Upper lobe of right lung (tissue), 1 donor: ENCODE measurements around the gene ACSM4. TPM values are rescaled to one million over a fixed set of nuclear protein-coding genes. Genes with fewer than 3 reads are reported as not detected.

ENCODE experiments used
- ATAC-seq: fragments of 200-7000 bp; cut with Tn5 transposase; one replicate; pipeline ENCODE4 v1.9.1; 2020; ENCODE audit warnings: mild to moderate bottlenecking, moderate library complexity
- DNase-seq: peaks from one replicate; pipeline ENCODE4 v3.0.0-alpha.2; 2020
- H3K27ac ChIP-seq: fragments of 200-600 bp; one replicate; pipeline ENCODE4 v1.8.0; 2022
- H3K27me3 ChIP-seq: fragments of 200-600 bp; one replicate; pipeline ENCODE4 v1.8.0; 2022; ENCODE audit warnings: mild to moderate bottlenecking
- H3K36me3 ChIP-seq: fragments of 200-600 bp; one replicate; pipeline ENCODE4 v1.8.0; 2022
- H3K4me1 ChIP-seq: fragments of 200-600 bp; one replicate; pipeline ENCODE4 v1.8.0; 2022
- H3K4me3 ChIP-seq: fragments of 200-600 bp; one replicate; pipeline ENCODE4 v1.8.0; 2022; ENCODE audit warnings: mild to moderate bottlenecking
- H3K9me3 ChIP-seq: fragments of 200-600 bp; one replicate; pipeline ENCODE4 v1.8.0; 2022
- intact Hi-C: fragments of 100-400 bp; cut with DNase I; formaldehyde crosslinking; loops from one replicate; pipeline ENCODE4 v1.11.0; 2022
- long read RNA-seq: library from polyadenylated mRNA; unstranded; transcript quantifications from one replicate; pipeline ENCODE4 v2.0.0, GENCODE V29; 2021
- total RNA-seq: library from RNA; stranded (reverse); fragmentation: NEBNext Ultra II Directional; extraction: Animal tissue kit (Norgen Biotek cat#: 25700); gene quantifications from one replicate; pipeline ENCODE4 v1.2.1, GENCODE V29; 2021
- TF ChIP-seq, protein P1 (sequence below): fragments of 200-600 bp; IDR thresholded peaks from one replicate; pipeline ENCODE4 v1.8.0; 2022; ENCODE audit warnings: antibody characterized with exemption
- donor health status: DM: no; HTN: yes; CAD: no; lungs with severe emphysema.

Gene ACSM4, protein sequence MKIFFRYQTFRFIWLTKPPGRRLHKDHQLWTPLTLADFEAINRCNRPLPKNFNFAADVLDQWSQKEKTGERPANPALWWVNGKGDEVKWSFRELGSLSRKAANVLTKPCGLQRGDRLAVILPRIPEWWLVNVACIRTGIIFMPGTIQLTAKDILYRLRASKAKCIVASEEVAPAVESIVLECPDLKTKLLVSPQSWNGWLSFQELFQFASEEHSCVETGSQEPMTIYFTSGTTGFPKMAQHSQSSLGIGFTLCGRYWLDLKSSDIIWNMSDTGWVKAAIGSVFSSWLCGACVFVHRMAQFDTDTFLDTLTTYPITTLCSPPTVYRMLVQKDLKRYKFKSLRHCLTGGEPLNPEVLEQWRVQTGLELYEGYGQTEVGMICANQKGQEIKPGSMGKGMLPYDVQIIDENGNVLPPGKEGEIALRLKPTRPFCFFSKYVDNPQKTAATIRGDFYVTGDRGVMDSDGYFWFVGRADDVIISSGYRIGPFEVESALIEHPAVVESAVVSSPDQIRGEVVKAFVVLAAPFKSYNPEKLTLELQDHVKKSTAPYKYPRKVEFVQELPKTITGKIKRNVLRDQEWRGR
- not detected for total RNA-seq
- long read RNA-seq, result 0 reads

DNA sequence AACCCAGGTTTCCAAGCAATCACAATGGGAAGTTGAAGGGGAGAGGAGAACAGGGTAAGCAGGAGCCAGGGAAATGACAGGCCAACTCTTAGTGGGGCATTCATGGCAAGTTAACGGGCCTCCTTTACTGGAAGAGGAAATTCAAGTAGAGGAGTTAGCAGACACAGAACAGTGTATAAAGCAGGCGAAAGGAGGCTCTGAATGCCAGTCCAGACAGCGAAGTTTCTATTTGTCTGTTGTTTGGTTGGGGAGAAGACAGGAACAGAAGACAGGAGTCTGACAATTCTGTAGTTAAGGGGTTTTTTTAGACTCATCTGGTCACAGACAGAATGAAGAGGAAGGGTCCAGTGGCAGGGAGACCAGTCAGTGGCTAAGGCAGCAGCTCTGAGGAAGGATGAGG lies at the start of gene ACSM4:
Gene ACSM4 (plus strand): TSS at position 301 of the 400 bp plus-strand sequence. CDS start 260 bp downstream, outside the sequence.
- no peak within 1 kb of the TSS for H3K27ac ChIP-seq
- no peaks in the 10 kb centered on the region for H3K36me3 ChIP-seq
- H3K4me3 ChIP-seq, result no peak within 1 kb of the TSS
- H3K27me3 ChIP-seq, result no peaks in the 10 kb centered on the region
- H3K9me3 ChIP-seq, result no peaks in the 10 kb centered on the region
- intact Hi-C loops, result no loop called here
- ATAC-seq, result no peak
- H3K4me1 ChIP-seq, result no peaks in the 10 kb centered on the region
- DNase-seq, result no peak
- TF ChIP-seq, protein P1, sequence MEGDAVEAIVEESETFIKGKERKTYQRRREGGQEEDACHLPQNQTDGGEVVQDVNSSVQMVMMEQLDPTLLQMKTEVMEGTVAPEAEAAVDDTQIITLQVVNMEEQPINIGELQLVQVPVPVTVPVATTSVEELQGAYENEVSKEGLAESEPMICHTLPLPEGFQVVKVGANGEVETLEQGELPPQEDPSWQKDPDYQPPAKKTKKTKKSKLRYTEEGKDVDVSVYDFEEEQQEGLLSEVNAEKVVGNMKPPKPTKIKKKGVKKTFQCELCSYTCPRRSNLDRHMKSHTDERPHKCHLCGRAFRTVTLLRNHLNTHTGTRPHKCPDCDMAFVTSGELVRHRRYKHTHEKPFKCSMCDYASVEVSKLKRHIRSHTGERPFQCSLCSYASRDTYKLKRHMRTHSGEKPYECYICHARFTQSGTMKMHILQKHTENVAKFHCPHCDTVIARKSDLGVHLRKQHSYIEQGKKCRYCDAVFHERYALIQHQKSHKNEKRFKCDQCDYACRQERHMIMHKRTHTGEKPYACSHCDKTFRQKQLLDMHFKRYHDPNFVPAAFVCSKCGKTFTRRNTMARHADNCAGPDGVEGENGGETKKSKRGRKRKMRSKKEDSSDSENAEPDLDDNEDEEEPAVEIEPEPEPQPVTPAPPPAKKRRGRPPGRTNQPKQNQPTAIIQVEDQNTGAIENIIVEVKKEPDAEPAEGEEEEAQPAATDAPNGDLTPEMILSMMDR, result no peak

DNA sequence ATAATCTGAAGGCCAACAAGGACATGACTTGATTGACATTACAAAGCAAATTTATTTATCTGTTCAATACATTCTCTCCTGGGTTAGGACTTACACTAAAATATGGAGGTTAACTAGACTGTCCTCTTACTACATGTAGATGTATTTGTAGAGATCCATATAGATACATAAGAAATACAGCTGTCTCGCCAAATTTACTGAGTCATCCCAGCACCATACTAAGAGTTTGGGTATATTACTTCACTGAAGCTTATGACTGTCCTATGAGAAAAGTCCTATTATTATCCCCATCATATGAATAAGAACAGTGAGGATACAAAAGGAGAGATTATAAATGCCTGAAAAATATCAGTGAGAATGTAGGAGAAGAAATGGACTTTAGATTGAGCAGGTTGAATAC lies 44.8 kb upstream of the ACSM4 start:
- TF ChIP-seq, protein P1, result no peak
- H3K4me1 ChIP-seq, result no peaks in the 10 kb centered on the region
- DNase-seq, result no peak
- intact Hi-C loops, result no loop called here
- no peaks in the 10 kb centered on the region for H3K9me3 ChIP-seq
- H3K36me3 ChIP-seq, result no peaks in the 10 kb centered on the region
- no peaks in the 10 kb centered on the region for H3K27me3 ChIP-seq
- no peak overlapping the region for H3K4me3 ChIP-seq
- H3K27ac ChIP-seq, result no peak overlapping the region
- no peak for ATAC-seq

DNA sequence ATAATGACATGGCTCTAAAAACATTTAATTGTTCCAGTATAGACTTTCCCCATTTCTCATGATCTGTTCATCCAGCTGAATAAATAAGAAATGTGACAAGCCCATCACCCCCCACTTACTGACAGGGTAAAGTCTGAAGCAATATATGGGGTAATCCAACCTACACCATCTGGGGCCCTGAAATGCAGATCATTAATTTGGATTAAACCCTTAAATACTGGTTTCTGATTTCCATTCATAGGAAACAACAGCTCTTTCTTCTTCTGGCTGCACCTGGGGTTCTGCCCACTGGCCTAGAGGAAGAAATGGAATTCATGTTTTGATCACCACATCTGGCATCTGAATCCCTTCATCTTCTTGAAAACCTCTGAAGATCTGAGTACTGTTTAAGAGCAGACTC lies 39.3 kb upstream of the ACSM4 start:
- Histone ChIP-seq H3K27ac (no peak overlapping the region), H3K27me3 (no peaks in the 10 kb centered on the region), H3K36me3 (no peaks in the 10 kb centered on the region), H3K9me3 (no peaks in the 10 kb centered on the region), H3K4me1 (no peaks in the 10 kb centered on the region), H3K4me3 (no peak overlapping the region)
- DNase-seq (no peak), ATAC-seq (no peak)
- TF ChIP-seq, protein P1, result no peak
- intact Hi-C loops, result no loop called here

DNA sequence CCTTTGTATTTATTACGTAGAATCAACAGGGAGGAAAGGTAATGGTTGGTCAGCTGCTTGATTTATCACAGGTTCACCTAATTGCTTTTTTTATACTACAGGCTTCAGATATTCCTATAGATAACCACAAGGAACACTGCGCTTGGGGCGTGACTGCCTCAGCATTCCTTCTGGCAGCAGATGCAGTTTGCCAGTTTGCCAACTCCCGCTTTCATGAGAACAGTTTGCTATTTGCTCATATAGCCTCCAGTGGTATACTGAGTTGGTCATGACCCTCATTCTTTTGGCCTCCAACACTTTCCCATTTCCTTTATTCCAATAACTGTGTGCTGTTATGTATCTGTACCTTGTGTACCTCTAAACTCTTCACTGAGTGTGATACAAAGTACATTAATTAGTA lies 38.6 kb upstream of the ACSM4 start:
- DNase-seq (no peak), ATAC-seq (no peak)
- TF ChIP-seq, protein P1, result no peak
- H3K4me3 ChIP-seq, result no peak overlapping the region
- no peaks in the 10 kb centered on the region for H3K4me1 ChIP-seq
- intact Hi-C loops, result no loop called here
- no peaks in the 10 kb centered on the region for H3K9me3 ChIP-seq
- no peaks in the 10 kb centered on the region for H3K36me3 ChIP-seq
- H3K27me3 ChIP-seq, result no peaks in the 10 kb centered on the region
- no peak overlapping the region for H3K27ac ChIP-seq

DNA sequence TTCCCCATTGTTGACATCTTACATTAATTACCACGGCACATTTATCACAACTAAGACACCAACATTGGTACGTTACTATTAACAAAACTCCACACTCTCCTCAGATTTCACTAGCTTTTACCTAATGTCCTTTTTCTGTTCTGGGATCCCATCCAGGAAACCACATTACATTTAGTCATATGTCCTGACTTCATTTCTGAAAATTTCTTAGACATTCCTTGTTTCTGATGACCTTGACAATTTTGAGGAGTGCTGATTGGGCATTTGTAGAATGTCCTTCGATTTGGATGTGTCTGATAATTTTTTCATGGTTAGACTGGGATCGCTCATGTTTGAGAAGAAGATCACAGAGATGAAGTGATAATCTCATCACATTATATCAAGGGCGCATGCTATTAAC lies 34.6 kb upstream of the ACSM4 start:
- Histone ChIP-seq H3K27ac (no peak overlapping the region), H3K9me3 (no peaks in the 10 kb centered on the region), H3K27me3 (no peaks in the 10 kb centered on the region), H3K36me3 (no peaks in the 10 kb centered on the region), H3K4me1 (no peaks in the 10 kb centered on the region), H3K4me3 (no peak overlapping the region)
- intact Hi-C loops, result no loop called here
- TF ChIP-seq, protein P1, result no peak
- ATAC-seq (no peak), DNase-seq (no peak)
